HepG2 (cell line): ENCODE measurements around the gene GMEB2. TPM values are rescaled to one million over a fixed set of nuclear protein-coding genes. Genes with fewer than 3 reads are reported as not detected.

Source experiments
- AGO1 ChIP-seq: fragments of 200-400 bp; formaldehyde crosslinking; IDR thresholded peaks from 2 replicates; pipeline ENCODE4 v1.6.1; 2017; ENCODE audit warnings: mild to moderate bottlenecking, low read depth, low read length, moderate library complexity; ENCODE audit not compliant: poor library complexity, severe bottlenecking
- AKAP8 ChIP-seq: sonication (generic); formaldehyde crosslinking; IDR thresholded peaks from 2 replicates; pipeline ENCODE4 v1.5.1; 2020; ENCODE audit warnings: mild to moderate bottlenecking, missing genetic modification reagents
- GPN1 ChIP-seq: sonication (generic); formaldehyde crosslinking; IDR thresholded peaks from 2 replicates; pipeline ENCODE4 v1.5.1; 2020; ENCODE audit warnings: missing genetic modification reagents, borderline replicate concordance
- KDM4B ChIP-seq: sonication (generic); formaldehyde crosslinking; IDR thresholded peaks from 2 replicates; pipeline ENCODE4 v1.4.0; 2020; ENCODE audit warnings: missing genetic modification reagents
- KLF16 ChIP-seq, 2 experiments: sonication (generic) in 1 of 2; formaldehyde crosslinking in 1 of 2; IDR thresholded peaks; 2 replicates each; pipeline versions ENCODE4 v1.6.1 to v1.8.0; 2016 to 2023; ENCODE audit warnings: missing genetic modification reagents in 2 of 2, missing compliant biosample characterization in 1 of 2
- NFE2 ChIP-seq: sonication (generic); formaldehyde crosslinking; IDR thresholded peaks from 2 replicates; pipeline ENCODE4 v1.4.0; 2020; ENCODE audit warnings: missing genetic modification reagents
- PCBP2 ChIP-seq: fragments of 200-400 bp; formaldehyde crosslinking; optimal IDR thresholded peaks from 2 replicates; pipeline ENCODE3; 2018; ENCODE audit warnings: low read length, low read depth; ENCODE audit not compliant: poor library complexity, severe bottlenecking
- PHF21A ChIP-seq: sonication (generic); formaldehyde crosslinking; IDR thresholded peaks from 2 replicates; pipeline ENCODE4 v1.5.0; 2020; ENCODE audit warnings: mild to moderate bottlenecking, missing genetic modification reagents
- POLR2A ChIP-seq, 2 experiments: IDR thresholded peaks; 2 replicates each; pipeline ENCODE4 v1.6.1; 2011; ENCODE audit warnings: low read depth in 2 of 2, low read length in 2 of 2, mild to moderate bottlenecking in 1 of 2, moderate library complexity in 1 of 2; ENCODE audit not compliant: insufficient read depth in 1 of 2
- SOX13 ChIP-seq, 3 experiments: fragments of 450-650 bp in 1 of 3; sonication (generic) in 1 of 3; formaldehyde crosslinking in 1 of 3; IDR thresholded peaks in 2 of 3; conservative IDR thresholded peaks in 1 of 3; 2 replicates each; pipeline versions ENCODE4 v1.5.0 to v1.6.1; 2016 to 2020; ENCODE audit warnings: antibody characterized with exemption in 1 of 3, mild to moderate bottlenecking in 1 of 3, missing compliant biosample characterization in 1 of 3, missing genetic modification reagents in 1 of 3, moderate library complexity in 1 of 3
- THYN1 ChIP-seq: sonication (generic); formaldehyde crosslinking; IDR thresholded peaks from 2 replicates; pipeline ENCODE4 v1.8.1; 2023; ENCODE audit warnings: low read depth, mild to moderate bottlenecking, moderate library complexity, missing genetic modification reagents, borderline replicate concordance
- ZBTB3 ChIP-seq: sonication (generic); formaldehyde crosslinking; IDR thresholded peaks from 2 replicates; pipeline ENCODE4 v1.4.0; 2020; ENCODE audit warnings: low read depth, mild to moderate bottlenecking, moderate library complexity, missing genetic modification reagents, borderline replicate concordance
- ZNF30 ChIP-seq: sonication (generic); formaldehyde crosslinking; IDR thresholded peaks from 2 replicates; pipeline ENCODE4 v1.5.0; 2020; ENCODE audit warnings: mild to moderate bottlenecking, missing genetic modification reagents
- ZSCAN30 ChIP-seq: sonication (generic); formaldehyde crosslinking; IDR thresholded peaks from 2 replicates; pipeline ENCODE4 v1.5.0; 2020; ENCODE audit warnings: mild to moderate bottlenecking, missing genetic modification reagents
- polyA plus RNA-seq, 8 experiments: library from polyadenylated mRNA; depleted of rRNA in 3 of 8; stranded (reverse) in 7 of 8; unstranded in 1 of 8; fragments of >200 nt; fragmentation: Illumina TruSeq in 4 of 8; extraction: Trizol in 4 of 8; gene quantifications; 2 replicates each; pipeline versions ENCODE4 v1.2.1 to v1.2.3, GENCODE V29; 2011 to 2016; ENCODE audit warnings: low read depth in 4 of 8, missing spikeins in 1 of 8, mixed read lengths in 1 of 8; ENCODE audit not compliant: insufficient read depth in 1 of 8
- total RNA-seq, 5 experiments: library from RNA; depleted of rRNA; stranded (reverse); fragments of >200 nt; fragmentation: Illumina TruSeq; extraction: Trizol; gene quantifications; 2 replicates each; pipeline ENCODE4 v1.2.3, GENCODE V29; 2016; ENCODE audit warnings: low read depth in 1 of 5
- TF ChIP-seq, protein P1 (sequence below): sonication (generic); formaldehyde crosslinking; IDR thresholded peaks from 2 replicates; pipeline ENCODE4 v1.4.0; 2020; ENCODE audit warnings: missing genetic modification reagents
- TF ChIP-seq, protein P2 (sequence below): sonication (generic); formaldehyde crosslinking; IDR thresholded peaks from 2 replicates; pipeline ENCODE4 v1.5.0; 2020; ENCODE audit warnings: mild to moderate bottlenecking, missing genetic modification reagents, borderline replicate concordance
- TF ChIP-seq, protein P3 (sequence below): sonication (generic); formaldehyde crosslinking; IDR thresholded peaks from 2 replicates; pipeline ENCODE4 v1.4.0; 2020; ENCODE audit warnings: missing genetic modification reagents
- TF ChIP-seq, protein P4 (sequence below): sonication (generic); formaldehyde crosslinking; IDR thresholded peaks from 2 replicates; pipeline ENCODE4 v1.5.0; 2020; ENCODE audit warnings: missing genetic modification reagents
- TF ChIP-seq, protein P5 (sequence below): sonication (generic); formaldehyde crosslinking; IDR thresholded peaks from 2 replicates; pipeline ENCODE4 v1.4.0; 2020; ENCODE audit warnings: missing genetic modification reagents

The GMEB2 gene
- total and polyA plus RNA-seq, 2 of the 13 experiments (the other 11 are each of a cell fraction or from before 2014, with no cell fraction given), result 10.6 to 12.4 TPM

DNA sequence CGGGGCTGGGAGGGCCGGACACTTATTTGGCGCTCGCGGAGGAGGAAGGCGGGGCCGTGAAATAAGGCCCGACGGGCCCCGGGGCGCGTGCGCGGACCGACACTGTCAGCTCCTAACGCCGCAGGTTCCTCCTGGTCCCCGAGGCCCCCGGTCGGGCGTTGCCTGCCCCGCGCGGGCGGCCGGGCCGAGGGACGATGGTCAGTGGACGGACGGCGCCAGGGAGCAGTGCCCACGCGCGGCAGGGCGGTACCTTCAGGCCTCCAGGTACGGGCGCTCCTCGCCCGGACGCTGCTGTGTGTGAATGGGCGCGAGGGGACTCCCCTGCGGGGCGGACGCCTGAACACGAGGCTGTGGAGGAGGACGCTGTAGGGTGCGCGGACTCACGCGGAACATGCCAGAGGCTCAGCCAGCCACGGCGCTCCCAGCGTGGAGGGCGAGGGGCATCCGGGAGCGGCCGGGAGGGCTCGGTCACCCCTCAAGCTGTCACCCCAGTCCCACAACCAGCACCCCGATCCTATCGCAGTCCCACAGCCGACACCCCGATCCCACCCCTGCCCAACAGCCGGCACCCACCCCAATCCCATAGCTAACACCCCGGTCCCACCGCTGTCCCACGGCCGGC lies 339 bp upstream of the GMEB2 start (continued):
- TF ChIP-seq SOX13 (IDR thresholded peaks at IDR 0.05) (no peak), SOX13 (CRISPR knock-in tag; conservative IDR thresholded peaks at IDR 0.05 in 1 of 2, IDR thresholded peaks at IDR 0.05 in 1 of 2) (no peak), PHF21A (no peak), KLF16 (CRISPR knock-in tag; IDR thresholded peaks at IDR 0.05) (peak in 1 of 2 experiments; percentile 94; a peak in 2 of 4 replicates), AKAP8 (CRISPR knock-in tag) (peak; percentile 96), NFE2 (CRISPR knock-in tag) (no peak), POLR2A (IDR thresholded peaks at IDR 0.05; ENCODE audit: insufficient read depth in 1 of 2, low read depth in 2 of 2, low read length in 2 of 2) (peak; percentile 77 to 93), GPN1 (CRISPR knock-in tag) (peak; percentile 96), PCBP2 (no peak), AGO1 (no peak), ZBTB3 (CRISPR knock-in tag) (no peak), THYN1 (CRISPR knock-in tag) (peak; percentile 91; the same call in 1 of the 2 replicates), ZSCAN30 (CRISPR knock-in tag) (no peak), ZNF30 (CRISPR knock-in tag) (no peak), KDM4B (CRISPR knock-in tag) (peak; percentile 82; the same call in 1 of the 2 replicates)
- TF ChIP-seq, protein P1, sequence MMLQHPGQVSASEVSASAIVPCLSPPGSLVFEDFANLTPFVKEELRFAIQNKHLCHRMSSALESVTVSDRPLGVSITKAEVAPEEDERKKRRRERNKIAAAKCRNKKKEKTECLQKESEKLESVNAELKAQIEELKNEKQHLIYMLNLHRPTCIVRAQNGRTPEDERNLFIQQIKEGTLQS (CRISPR knock-in tag), result peak; percentile 71
- TF ChIP-seq, protein P2, sequence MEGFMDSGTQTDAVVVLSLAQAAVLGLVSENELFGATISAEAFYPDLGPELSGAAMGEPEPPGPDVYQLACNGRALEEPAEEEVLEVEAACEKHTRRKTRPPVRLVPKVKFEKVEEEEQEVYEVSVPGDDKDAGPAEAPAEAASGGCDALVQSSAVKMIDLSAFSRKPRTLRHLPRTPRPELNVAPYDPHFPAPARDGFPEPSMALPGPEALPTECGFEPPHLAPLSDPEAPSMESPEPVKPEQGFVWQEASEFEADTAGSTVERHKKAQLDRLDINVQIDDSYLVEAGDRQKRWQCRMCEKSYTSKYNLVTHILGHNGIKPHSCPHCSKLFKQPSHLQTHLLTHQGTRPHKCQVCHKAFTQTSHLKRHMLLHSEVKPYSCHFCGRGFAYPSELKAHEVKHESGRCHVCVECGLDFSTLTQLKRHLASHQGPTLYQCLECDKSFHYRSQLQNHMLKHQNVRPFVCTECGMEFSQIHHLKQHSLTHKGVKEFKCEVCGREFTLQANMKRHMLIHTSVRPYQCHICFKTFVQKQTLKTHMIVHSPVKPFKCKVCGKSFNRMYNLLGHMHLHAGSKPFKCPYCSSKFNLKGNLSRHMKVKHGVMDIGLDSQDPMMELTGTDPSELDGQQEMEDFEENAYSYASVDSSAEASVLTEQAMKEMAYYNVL (CRISPR knock-in tag), result peak; percentile 90
- TF ChIP-seq, protein P3, sequence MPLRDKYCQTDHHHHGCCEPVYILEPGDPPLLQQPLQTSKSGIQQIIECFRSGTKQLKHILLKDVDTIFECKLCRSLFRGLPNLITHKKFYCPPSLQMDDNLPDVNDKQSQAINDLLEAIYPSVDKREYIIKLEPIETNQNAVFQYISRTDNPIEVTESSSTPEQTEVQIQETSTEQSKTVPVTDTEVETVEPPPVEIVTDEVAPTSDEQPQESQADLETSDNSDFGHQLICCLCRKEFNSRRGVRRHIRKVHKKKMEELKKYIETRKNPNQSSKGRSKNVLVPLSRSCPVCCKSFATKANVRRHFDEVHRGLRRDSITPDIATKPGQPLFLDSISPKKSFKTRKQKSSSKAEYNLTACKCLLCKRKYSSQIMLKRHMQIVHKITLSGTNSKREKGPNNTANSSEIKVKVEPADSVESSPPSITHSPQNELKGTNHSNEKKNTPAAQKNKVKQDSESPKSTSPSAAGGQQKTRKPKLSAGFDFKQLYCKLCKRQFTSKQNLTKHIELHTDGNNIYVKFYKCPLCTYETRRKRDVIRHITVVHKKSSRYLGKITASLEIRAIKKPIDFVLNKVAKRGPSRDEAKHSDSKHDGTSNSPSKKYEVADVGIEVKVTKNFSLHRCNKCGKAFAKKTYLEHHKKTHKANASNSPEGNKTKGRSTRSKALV (CRISPR knock-in tag), result peak; percentile 68; the same call in 1 of the 2 replicates
- TF ChIP-seq, protein P4, sequence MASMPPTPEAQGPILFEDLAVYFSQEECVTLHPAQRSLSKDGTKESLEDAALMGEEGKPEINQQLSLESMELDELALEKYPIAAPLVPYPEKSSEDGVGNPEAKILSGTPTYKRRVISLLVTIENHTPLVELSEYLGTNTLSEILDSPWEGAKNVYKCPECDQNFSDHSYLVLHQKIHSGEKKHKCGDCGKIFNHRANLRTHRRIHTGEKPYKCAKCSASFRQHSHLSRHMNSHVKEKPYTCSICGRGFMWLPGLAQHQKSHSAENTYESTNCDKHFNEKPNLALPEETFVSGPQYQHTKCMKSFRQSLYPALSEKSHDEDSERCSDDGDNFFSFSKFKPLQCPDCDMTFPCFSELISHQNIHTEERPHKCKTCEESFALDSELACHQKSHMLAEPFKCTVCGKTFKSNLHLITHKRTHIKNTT, result 0 out of 2 replicates have a peak, but pooled peaks have one; percentile 22
- TF ChIP-seq, protein P5, sequence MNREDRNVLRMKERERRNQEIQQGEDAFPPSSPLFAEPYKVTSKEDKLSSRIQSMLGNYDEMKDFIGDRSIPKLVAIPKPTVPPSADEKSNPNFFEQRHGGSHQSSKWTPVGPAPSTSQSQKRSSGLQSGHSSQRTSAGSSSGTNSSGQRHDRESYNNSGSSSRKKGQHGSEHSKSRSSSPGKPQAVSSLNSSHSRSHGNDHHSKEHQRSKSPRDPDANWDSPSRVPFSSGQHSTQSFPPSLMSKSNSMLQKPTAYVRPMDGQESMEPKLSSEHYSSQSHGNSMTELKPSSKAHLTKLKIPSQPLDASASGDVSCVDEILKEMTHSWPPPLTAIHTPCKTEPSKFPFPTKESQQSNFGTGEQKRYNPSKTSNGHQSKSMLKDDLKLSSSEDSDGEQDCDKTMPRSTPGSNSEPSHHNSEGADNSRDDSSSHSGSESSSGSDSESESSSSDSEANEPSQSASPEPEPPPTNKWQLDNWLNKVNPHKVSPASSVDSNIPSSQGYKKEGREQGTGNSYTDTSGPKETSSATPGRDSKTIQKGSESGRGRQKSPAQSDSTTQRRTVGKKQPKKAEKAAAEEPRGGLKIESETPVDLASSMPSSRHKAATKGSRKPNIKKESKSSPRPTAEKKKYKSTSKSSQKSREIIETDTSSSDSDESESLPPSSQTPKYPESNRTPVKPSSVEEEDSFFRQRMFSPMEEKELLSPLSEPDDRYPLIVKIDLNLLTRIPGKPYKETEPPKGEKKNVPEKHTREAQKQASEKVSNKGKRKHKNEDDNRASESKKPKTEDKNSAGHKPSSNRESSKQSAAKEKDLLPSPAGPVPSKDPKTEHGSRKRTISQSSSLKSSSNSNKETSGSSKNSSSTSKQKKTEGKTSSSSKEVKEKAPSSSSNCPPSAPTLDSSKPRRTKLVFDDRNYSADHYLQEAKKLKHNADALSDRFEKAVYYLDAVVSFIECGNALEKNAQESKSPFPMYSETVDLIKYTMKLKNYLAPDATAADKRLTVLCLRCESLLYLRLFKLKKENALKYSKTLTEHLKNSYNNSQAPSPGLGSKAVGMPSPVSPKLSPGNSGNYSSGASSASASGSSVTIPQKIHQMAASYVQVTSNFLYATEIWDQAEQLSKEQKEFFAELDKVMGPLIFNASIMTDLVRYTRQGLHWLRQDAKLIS (CRISPR knock-in tag), result peak; percentile 88
